Measurements from ENCODE around the gene C4BPB. TPM values are rescaled to one million over a fixed set of nuclear protein-coding genes. Genes with fewer than 3 reads are reported as not detected.

The C4BPB gene
- total and polyA plus RNA-seq, 2 of the 8 experiments (the other 6 are each of a cell fraction or from before 2014, with no cell fraction given): not detected

GRCh38 chr1:207058252-207058651 is 30.4 kb upstream of the C4BPB start:
- Histone ChIP-seq H2AFZ (ENCODE audit: low read length) (no peak overlapping the region), H2BK20ac (ENCODE audit: low read length) (no peak overlapping the region), H3K4me1 (replicated peaks in 1 of 4; ENCODE audit: control insufficient read depth in 3 of 4, insufficient read depth in 4 of 4, low read length in 3 of 4) (peaks cover 0 to 3% (median 1%) of the 10 kb centered on the region in 4 experiments; a peak in 2 of 7 replicates), H4K8ac (ENCODE audit: extremely low read depth, insufficient read depth, low read length) (no peak overlapping the region), H3K79me1 (ENCODE audit: low read depth, low read length) (no peaks in the 10 kb centered on the region), H2BK15ac (ENCODE audit: low read length) (no peak overlapping the region), H3K4ac (replicated peaks; ENCODE audit: insufficient read length, low read depth, low read length) (no peak overlapping the region), H3K56ac (replicated peaks; ENCODE audit: insufficient read length, low read depth, low read length) (no peak overlapping the region), H3K27ac (ENCODE audit: low read depth, low read length) (no peak overlapping the region), H3K9ac (replicated peaks in 1 of 4; ENCODE audit: extremely low read depth in 1 of 4, low read depth in 3 of 4, low read length in 3 of 4) (no peak overlapping the region), H2BK120ac (replicated peaks; ENCODE audit: low read depth, low read length) (no peak overlapping the region), H4K20me1 (replicated peaks in 1 of 2; ENCODE audit: control insufficient read depth in 1 of 2, insufficient read depth in 2 of 2, low read length in 2 of 2) (no peaks in the 10 kb centered on the region), H3K4me2 (ENCODE audit: insufficient read depth in 1 of 2, low read depth in 2 of 2, low read length in 2 of 2) (no peak overlapping the region), H3K9me3 (ENCODE audit: insufficient read depth in 2 of 2, low read depth in 1 of 2, low read length in 1 of 2) (no peaks in the 10 kb centered on the region), H4K91ac (replicated peaks; ENCODE audit: insufficient read length, low read length) (no peak overlapping the region), H3K23me2 (ENCODE audit: low read depth, low read length) (peaks cover 4% of the 10 kb centered on the region; the same call in 1 of the 2 replicates), H3K4me3 (ENCODE audit: extremely low read depth in 1 of 4, insufficient read depth in 2 of 4, low read depth in 3 of 4, low read length in 4 of 4) (no peak overlapping the region), H3K27me3 (replicated peaks in 1 of 4; ENCODE audit: control insufficient read depth in 3 of 4, extremely low read depth in 1 of 4, insufficient read depth in 3 of 4, low read length in 3 of 4) (no peaks in the 10 kb centered on the region), H2BK5ac (ENCODE audit: low read depth, low read length) (no peak overlapping the region), H3K14ac (ENCODE audit: insufficient read length) (no peak overlapping the region), H2BK12ac (ENCODE audit: low read depth, low read length) (no peak overlapping the region), H3K36me3 (ENCODE audit: control insufficient read depth in 2 of 4, insufficient read depth in 4 of 4, low read length in 3 of 4) (peaks cover 0 to 14% (median 6%) of the 10 kb centered on the region in 4 experiments; a peak in 4 of 8 replicates), H3K79me2 (ENCODE audit: control insufficient read depth in 1 of 2, insufficient read depth in 2 of 2, low read length in 2 of 2) (no peaks in the 10 kb centered on the region), H3K18ac (ENCODE audit: extremely low read depth, low read length) (no peak overlapping the region), H2AK5ac (ENCODE audit: low read depth, low read length) (no peak overlapping the region), H3K23ac (ENCODE audit: insufficient read length) (no peak overlapping the region), H4K5ac (ENCODE audit: insufficient read length, low read depth, low read length) (no peak overlapping the region)
- FAIRE-seq (no peak), DNase-seq (ENCODE audit: low read depth in 1 of 2, low spot score in 2 of 2) (no peak)
- TF ChIP-seq SP4 (IDR thresholded peaks at IDR 0.05; ENCODE audit: low read length) (no peak), CBX5 (IDR thresholded peaks at IDR 0.05; ENCODE audit: low read depth, low read length) (no peak), SUZ12 (IDR thresholded peaks at IDR 0.05; ENCODE audit: low read length) (no peak), MAFK (IDR thresholded peaks at IDR 0.05; ENCODE audit: low read depth, low read length) (no peak), TBP (IDR thresholded peaks at IDR 0.05; ENCODE audit: low read depth, low read length) (no peak), CEBPB (IDR thresholded peaks at IDR 0.05; ENCODE audit: low read depth, low read length) (no peak), HDAC2 (IDR thresholded peaks at IDR 0.05; ENCODE audit: borderline replicate concordance in 1 of 2, low read depth in 2 of 2, low read length in 2 of 2) (no peak)
- TF ChIP-seq, protein P1, sequence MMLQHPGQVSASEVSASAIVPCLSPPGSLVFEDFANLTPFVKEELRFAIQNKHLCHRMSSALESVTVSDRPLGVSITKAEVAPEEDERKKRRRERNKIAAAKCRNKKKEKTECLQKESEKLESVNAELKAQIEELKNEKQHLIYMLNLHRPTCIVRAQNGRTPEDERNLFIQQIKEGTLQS (IDR thresholded peaks at IDR 0.05; ENCODE audit: insufficient read depth, low read depth, low read length): no peak
- 92% methylated on average over 4 of the region's 4 CpGs; no CpG with 5 or more reads in 1 of the 2 experiments for WGBS, 2 experiments (ENCODE audit: extremely low coverage in 1 of 2, insufficient coverage in 1 of 2, insufficient read length in 1 of 2, insufficient replicate concordance in 2 of 2, low coverage in 1 of 2, low lambda C conversion rate in 2 of 2, missing lambda C conversion rate in 1 of 2)
- ChIA-PET CTCF (ENCODE audit: partially characterized antibody) (interaction anchor here (0.9 to 3.5 kb wide), 4 partner anchors 9 to 146 kb away, joined by 3 to 16 read pairs (median 6); no protein-coding TSS in a partner anchor), POLR2A (ENCODE audit: partially characterized antibody) (interaction anchor here (2.8 kb wide), 1 partner anchor 26 kb away, joined by 9 read pairs; the partner anchor contains the start of gene C1orf116)

Data from H1 (cell line).